Nephron progenitor cell (in vitro differentiated cells): Measurements from ENCODE around the gene WSB1.
"Not testable (repeated sequence)": the region's sequence is repeated elsewhere in the genome, so short reads cannot be mapped to it uniquely, and the experiment has no call there.

Source experiments
- DNase-seq: peaks from one replicate; pipeline ENCODE4 v3.0.0; 2021
- H3K27ac Mint-ChIP-seq: 2 replicates; pipeline ENCODE4 v1.8.0; 2021; ENCODE audit warnings: mild to moderate bottlenecking, moderate library complexity, mixed read lengths
- H3K27me3 Mint-ChIP-seq: 2 replicates; pipeline ENCODE4 v1.8.0; 2021; ENCODE audit warnings: mild to moderate bottlenecking, low read depth, mixed read lengths; ENCODE audit not compliant: poor library complexity
- H3K36me3 Mint-ChIP-seq: 2 replicates; pipeline ENCODE4 v1.8.0; 2021; ENCODE audit warnings: low read depth, mixed read lengths
- H3K4me1 Mint-ChIP-seq: 2 replicates; pipeline ENCODE4 v1.8.0; 2021; ENCODE audit warnings: mixed read lengths
- H3K4me3 Mint-ChIP-seq: 2 replicates; pipeline ENCODE4 v1.8.0; 2021; ENCODE audit warnings: mild to moderate bottlenecking, moderate library complexity, mixed read lengths
- H3K9me3 Mint-ChIP-seq: 2 replicates; pipeline ENCODE4 v1.8.0; 2021; ENCODE audit warnings: mild to moderate bottlenecking, moderate library complexity, mixed read lengths
- TF ChIP-seq, protein P1 (sequence below): fragments of 200-600 bp; sonication (generic); IDR thresholded peaks from 2 replicates; pipeline ENCODE4 v1.5.0; 2021; ENCODE audit warnings: antibody characterized with exemption

The WSB1 gene

DNA sequence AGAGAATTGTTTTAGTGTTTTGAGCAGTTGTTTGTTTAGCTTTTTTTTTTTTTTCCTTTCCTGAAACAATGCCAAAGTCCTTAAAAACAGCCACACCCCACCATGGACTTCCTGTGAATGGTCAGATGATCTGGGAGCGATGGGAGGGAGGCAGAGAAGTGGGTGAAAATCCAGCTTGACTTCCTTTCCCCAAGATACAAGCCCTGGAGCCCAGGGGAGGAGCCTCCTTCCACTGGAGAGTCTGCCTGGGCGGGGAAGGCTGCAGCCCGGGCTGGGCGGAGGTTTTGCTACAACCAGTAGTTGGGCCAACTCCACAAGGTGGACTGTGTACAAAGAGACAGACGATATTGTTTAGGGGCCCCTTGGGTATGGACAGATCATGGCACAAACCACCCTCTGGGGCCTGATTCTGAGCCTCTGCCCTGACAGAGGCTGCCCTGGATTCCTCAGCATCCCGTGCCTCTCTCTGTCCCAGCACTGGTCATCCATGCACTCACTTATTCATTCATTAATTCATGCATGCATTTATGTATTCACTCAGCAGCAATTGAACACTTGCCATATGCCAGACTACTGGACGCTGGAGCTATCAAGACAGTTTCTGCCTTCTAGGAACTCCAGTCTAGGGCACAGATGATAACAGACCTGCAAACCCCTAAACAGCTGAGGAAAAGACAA, 29.8 kb downstream of the WSB1 start:
- H3K27ac Mint-ChIP-seq: no peak overlapping the region
- no peaks in the 10 kb centered on the region for H3K9me3 Mint-ChIP-seq

DNA sequence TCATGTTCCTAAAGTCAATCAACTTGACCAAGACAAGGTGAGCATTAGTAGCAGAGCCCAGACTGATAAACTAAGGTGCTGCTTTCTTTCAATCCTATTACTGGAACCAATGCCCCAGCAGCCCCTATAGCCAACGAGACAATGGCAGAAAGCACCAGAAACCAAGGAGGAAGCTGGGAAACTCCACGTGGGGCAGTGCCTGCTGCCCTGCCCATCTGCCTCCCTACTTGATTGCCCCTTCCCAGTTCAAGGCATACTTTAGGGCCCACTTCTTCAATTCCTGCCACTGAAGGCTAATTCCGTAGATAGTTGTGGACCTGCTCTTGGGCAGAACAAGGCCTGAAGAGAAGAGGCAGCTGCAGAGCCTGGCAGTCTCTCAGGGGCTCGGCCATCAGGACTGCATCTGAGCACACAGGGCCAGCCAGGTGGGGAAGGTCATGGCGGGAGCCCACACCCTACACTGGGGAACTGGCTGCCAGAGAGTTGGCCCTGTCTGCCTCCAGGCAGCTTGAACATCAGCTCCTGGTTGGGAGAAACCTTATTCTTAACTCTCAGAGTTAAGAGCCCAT, 30.9 kb downstream of the WSB1 start:
- H3K27me3 Mint-ChIP-seq: no peaks in the 10 kb centered on the region
- H3K4me3 Mint-ChIP-seq: no peak overlapping the region
- H3K27ac Mint-ChIP-seq: no peak overlapping the region
- no peaks in the 10 kb centered on the region for H3K9me3 Mint-ChIP-seq
- no peak for DNase-seq
- TF ChIP-seq, protein P1, sequence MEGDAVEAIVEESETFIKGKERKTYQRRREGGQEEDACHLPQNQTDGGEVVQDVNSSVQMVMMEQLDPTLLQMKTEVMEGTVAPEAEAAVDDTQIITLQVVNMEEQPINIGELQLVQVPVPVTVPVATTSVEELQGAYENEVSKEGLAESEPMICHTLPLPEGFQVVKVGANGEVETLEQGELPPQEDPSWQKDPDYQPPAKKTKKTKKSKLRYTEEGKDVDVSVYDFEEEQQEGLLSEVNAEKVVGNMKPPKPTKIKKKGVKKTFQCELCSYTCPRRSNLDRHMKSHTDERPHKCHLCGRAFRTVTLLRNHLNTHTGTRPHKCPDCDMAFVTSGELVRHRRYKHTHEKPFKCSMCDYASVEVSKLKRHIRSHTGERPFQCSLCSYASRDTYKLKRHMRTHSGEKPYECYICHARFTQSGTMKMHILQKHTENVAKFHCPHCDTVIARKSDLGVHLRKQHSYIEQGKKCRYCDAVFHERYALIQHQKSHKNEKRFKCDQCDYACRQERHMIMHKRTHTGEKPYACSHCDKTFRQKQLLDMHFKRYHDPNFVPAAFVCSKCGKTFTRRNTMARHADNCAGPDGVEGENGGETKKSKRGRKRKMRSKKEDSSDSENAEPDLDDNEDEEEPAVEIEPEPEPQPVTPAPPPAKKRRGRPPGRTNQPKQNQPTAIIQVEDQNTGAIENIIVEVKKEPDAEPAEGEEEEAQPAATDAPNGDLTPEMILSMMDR: no peak
- H3K4me1 Mint-ChIP-seq: peaks cover 4% of the 10 kb centered on the region
- H3K36me3 Mint-ChIP-seq: peaks cover under 1% of the 10 kb centered on the region

More for the DNA sequence above, 29.8 kb downstream of the WSB1 start:
- TF ChIP-seq, protein P1: no peak
- Mint-ChIP-seq H3K4me3 (no peak overlapping the region), H3K36me3 (peaks cover 11% of the 10 kb centered on the region), H3K4me1 (peaks cover 4% of the 10 kb centered on the region), H3K27me3 (no peaks in the 10 kb centered on the region)
- no peak for DNase-seq

- Mint-ChIP-seq H3K4me1 (peaks cover 7% of the 10 kb centered on the region), H3K27me3 (no peaks in the 10 kb centered on the region), H3K4me3 (no peak overlapping the region), H3K36me3 (no peaks in the 10 kb centered on the region), H3K9me3 (no peaks in the 10 kb centered on the region), H3K27ac (no peak overlapping the region)
- no peak for DNase-seq
- TF ChIP-seq, protein P1: no peak
These were observed 32.1 kb downstream of the WSB1 start for GRCh38 chr17:27326051-27326450.

DNA sequence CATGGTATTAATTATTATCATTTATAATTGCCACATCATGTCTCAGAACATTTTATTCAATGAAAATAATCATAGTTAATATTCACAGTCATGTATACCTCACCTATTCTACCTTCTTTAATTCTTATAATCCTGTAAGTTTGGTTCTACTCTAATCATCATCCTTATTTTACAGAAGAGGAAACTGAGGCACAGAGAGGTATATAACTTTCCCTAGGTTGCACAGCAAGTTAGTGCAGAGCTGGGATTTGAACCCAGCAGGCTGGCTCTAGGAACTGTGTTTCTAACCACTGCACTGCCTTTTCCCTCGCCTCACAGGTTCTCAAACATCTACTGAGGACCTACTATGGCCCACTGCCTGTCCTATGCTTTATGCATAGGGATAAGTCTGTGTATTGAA, 32.7 kb downstream of the WSB1 start:
- Mint-ChIP-seq H3K27ac (no peak overlapping the region), H3K4me3 (no peak overlapping the region), H3K9me3 (no peaks in the 10 kb centered on the region), H3K27me3 (peaks cover 4% of the 10 kb centered on the region), H3K36me3 (no peaks in the 10 kb centered on the region), H3K4me1 (peaks cover 10% of the 10 kb centered on the region)
- no peak for DNase-seq
- TF ChIP-seq, protein P1: no peak

DNA sequence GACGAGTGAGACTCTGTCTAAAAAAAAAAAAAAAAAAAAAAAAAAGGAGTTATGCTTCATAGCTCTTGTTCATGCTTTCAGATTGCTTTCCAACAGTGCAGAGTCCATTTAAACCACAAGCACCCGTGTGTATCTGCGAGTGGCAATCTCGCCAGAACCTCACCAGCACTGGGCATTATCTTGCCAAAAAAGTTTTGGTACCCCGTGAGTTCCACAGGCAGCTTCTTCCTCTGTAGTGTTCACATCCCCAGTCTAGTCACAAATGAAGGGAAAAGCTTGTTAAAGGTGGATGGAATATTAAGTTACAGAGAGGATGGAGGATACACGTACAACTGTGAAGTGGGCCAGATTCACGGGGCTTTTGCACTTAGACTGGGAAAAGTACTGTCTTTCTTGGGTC, 33.5 kb downstream of the WSB1 start:
- no peak for DNase-seq
- H3K36me3 Mint-ChIP-seq: no peaks in the 10 kb centered on the region
- H3K4me3 Mint-ChIP-seq: no peak overlapping the region
- no peak overlapping the region for H3K27ac Mint-ChIP-seq
- peaks cover 17% of the 10 kb centered on the region for H3K4me1 Mint-ChIP-seq
- TF ChIP-seq, protein P1: no peak
- no peaks in the 10 kb centered on the region for H3K9me3 Mint-ChIP-seq
- peaks cover 4% of the 10 kb centered on the region for H3K27me3 Mint-ChIP-seq

DNA sequence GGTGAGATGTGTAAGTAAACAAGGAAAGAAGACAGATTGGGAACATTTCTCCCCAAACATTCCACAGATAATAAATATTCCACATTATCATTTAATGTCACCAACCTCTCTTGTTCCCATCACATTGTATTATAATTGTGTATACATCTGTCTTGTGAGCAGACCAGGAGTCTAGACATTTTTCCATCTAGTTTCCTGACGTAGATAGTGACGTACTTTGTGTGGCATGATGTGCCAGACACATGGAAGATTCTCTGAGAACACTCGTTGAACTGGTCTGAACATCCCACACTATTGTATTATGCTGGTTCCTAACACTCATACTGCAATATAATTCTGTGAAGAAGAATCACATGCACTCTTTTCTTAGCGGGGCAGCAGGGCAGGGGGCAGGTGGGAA, 34.0 kb downstream of the WSB1 start:
- Mint-ChIP-seq H3K9me3 (no peaks in the 10 kb centered on the region), H3K4me3 (no peak overlapping the region), H3K27ac (no peak overlapping the region), H3K4me1 (peaks cover 21% of the 10 kb centered on the region), H3K27me3 (peaks cover 4% of the 10 kb centered on the region), H3K36me3 (no peaks in the 10 kb centered on the region)
- DNase-seq: no peak
- TF ChIP-seq, protein P1: no peak

DNA sequence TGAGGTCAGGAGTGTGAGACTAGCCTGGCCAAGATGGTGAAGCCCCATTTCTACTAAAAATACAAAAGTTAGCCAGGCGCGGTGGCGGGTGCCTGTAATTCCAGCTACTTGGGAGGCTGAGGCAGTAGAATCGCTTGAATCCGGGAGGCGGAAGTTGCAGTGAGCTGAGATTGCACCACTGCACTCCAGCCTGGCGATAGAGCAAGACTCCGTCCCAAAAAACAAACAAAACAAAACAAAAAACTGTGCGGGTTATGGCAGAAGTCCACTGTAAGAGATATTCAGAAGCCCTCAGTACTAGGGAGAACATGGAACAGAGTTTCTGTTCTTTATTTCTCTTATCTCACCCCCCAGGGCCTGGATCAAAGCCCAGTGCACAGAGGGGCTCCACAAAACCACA, 34.8 kb downstream of the WSB1 start:
- H3K9me3 Mint-ChIP-seq, DNase-seq, H3K27me3 Mint-ChIP-seq, H3K36me3 Mint-ChIP-seq, H3K4me3 Mint-ChIP-seq, H3K27ac Mint-ChIP-seq: not testable (repeated sequence)
- H3K4me1 Mint-ChIP-seq: peaks cover 26% of the 10 kb centered on the region
